HEK293T (cell line): ENCODE measurements around the gene LSAMP.

Source experiments
- BHLHE40 ChIP-seq: fragments of 450-650 bp; IDR thresholded peaks from 2 replicates; pipeline ENCODE4 v1.6.1; 2016; ENCODE audit warnings: mild to moderate bottlenecking, moderate library complexity, borderline replicate concordance
- ELF4 ChIP-seq: fragments of 450-650 bp; IDR thresholded peaks from 2 replicates; pipeline ENCODE4 v1.6.1; 2017; ENCODE audit warnings: antibody characterized with exemption
- FOXA1 ChIP-seq: fragments of 450-650 bp; IDR thresholded peaks from 2 replicates; pipeline ENCODE4 v1.6.1; 2016; ENCODE audit warnings: mild to moderate bottlenecking
- FOXK2 ChIP-seq: fragments of 450-650 bp; IDR thresholded peaks from 2 replicates; pipeline ENCODE4 v1.6.1; 2016; ENCODE audit warnings: mild to moderate bottlenecking
- FOXM1 ChIP-seq: fragments of 450-650 bp; IDR thresholded peaks from 2 replicates; pipeline ENCODE4 v1.6.1; 2017; ENCODE audit warnings: mild to moderate bottlenecking, borderline replicate concordance
- HDGF ChIP-seq: fragments of 450-650 bp; IDR thresholded peaks from 2 replicates; pipeline ENCODE4 v1.6.1; 2017; ENCODE audit warnings: antibody characterized with exemption, borderline replicate concordance
- L3MBTL2 ChIP-seq: fragments of 450-650 bp; conservative IDR thresholded peaks from 2 replicates; pipeline ENCODE4 v1.6.1; 2016; ENCODE audit warnings: mild to moderate bottlenecking
- SP1 ChIP-seq: fragments of 450-650 bp; IDR thresholded peaks from 2 replicates; pipeline ENCODE4 v1.6.1; 2017
- SUZ12 ChIP-seq: fragments of 450-650 bp; IDR thresholded peaks from 2 replicates; pipeline ENCODE4 v1.6.1; 2016; ENCODE audit warnings: mild to moderate bottlenecking
- TARDBP ChIP-seq: fragments of 450-650 bp; IDR thresholded peaks from 2 replicates; pipeline ENCODE4 v1.6.1; 2016
- ZNF384 ChIP-seq: fragments of 450-650 bp; IDR thresholded peaks from 2 replicates; pipeline ENCODE4 v1.6.1; 2016
- TF ChIP-seq, protein P1 (sequence below): fragments of 450-650 bp; IDR thresholded peaks from 2 replicates; pipeline ENCODE4 v1.6.1; 2016

DNA sequence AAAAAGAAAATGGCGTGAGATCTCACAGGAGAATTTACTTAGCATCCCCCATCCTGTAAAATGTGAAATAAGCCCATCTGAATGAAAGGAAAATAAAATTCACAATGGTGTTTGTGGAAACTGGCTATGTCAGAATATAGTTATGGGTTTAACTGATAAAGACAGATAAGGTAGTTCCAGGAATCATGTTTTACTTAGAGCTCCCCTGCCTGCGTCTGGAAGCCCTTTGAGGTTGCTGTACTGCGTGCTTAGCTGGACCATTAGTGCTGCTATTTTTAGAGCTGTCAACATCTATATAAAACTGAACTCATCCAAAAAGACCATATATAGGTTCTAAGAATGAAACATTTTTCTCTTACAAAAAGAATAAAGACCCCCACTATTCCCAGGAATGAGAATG, 130.8 kb downstream of the LSAMP start:
- TF ChIP-seq SUZ12 = no peak
- TF ChIP-seq FOXK2 = no peak
- no peak for TF ChIP-seq TARDBP
- no peak for TF ChIP-seq HDGF
- no peak for TF ChIP-seq BHLHE40
- no peak for TF ChIP-seq SP1
- TF ChIP-seq L3MBTL2 = no peak
- no peak for TF ChIP-seq FOXM1
- TF ChIP-seq, protein P1, sequence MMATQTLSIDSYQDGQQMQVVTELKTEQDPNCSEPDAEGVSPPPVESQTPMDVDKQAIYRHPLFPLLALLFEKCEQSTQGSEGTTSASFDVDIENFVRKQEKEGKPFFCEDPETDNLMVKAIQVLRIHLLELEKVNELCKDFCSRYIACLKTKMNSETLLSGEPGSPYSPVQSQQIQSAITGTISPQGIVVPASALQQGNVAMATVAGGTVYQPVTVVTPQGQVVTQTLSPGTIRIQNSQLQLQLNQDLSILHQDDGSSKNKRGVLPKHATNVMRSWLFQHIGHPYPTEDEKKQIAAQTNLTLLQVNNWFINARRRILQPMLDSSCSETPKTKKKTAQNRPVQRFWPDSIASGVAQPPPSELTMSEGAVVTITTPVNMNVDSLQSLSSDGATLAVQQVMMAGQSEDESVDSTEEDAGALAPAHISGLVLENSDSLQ = no peak
- TF ChIP-seq FOXA1 = no peak
- TF ChIP-seq ELF4 = no peak
- no peak for TF ChIP-seq ZNF384
